Measurements from ENCODE around the gene AFF2. TPM values are rescaled to one million over a fixed set of nuclear protein-coding genes. Genes with fewer than 3 reads are reported as not detected.

AFF2 gene
- total RNA-seq, 3 donors from 2014 or later, result 0.29 to 0.63 TPM; not detected in 1

DNA sequence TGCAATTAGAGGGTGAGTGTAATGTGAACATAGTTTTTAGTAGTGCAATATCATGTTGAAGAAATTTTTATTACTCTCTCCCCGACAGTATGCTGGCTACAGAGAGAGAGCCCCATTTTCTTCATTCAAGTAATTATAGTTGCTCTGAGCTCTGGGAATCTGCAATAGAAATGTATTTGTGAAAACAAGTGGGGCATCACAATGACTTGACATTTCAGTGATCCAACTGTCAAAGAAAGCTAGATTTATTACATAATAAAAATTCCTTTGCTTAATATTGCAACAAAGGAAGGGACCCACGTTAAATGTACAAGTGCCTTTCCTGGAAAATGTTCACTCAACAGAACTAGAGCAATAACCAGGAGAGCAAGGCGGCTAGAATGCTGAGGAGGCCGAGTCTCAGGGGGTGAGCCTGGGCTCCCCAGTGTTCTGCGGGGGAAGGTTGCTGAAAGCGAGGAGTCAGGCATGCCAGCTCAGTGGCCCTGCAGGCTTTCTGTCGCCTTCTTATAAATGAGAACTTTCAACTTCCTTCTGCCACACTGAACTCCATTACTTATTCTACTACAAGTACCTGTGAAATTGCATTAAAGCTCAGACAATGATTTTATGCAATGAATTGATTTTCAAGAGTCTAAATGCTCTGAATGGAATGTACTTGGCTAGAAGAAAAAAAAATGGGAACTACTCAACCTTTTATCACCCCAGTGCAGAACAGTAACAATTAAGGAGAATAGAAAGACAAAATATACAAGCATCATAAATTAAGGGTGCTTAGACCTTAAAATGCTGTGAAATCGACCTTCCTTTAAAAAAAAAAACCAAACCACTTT, 476.4 kb downstream of the AFF2 start:
- Histone ChIP-seq H3K36me3 (ENCODE audit: low read depth) (no peaks in the 10 kb centered on the region), H3K4me1 (ENCODE audit: low read depth) (no peaks in the 10 kb centered on the region), H3K9me3 (no peaks in the 10 kb centered on the region), H3K4me3 (no peak overlapping the region)
- TF ChIP-seq, protein P1, sequence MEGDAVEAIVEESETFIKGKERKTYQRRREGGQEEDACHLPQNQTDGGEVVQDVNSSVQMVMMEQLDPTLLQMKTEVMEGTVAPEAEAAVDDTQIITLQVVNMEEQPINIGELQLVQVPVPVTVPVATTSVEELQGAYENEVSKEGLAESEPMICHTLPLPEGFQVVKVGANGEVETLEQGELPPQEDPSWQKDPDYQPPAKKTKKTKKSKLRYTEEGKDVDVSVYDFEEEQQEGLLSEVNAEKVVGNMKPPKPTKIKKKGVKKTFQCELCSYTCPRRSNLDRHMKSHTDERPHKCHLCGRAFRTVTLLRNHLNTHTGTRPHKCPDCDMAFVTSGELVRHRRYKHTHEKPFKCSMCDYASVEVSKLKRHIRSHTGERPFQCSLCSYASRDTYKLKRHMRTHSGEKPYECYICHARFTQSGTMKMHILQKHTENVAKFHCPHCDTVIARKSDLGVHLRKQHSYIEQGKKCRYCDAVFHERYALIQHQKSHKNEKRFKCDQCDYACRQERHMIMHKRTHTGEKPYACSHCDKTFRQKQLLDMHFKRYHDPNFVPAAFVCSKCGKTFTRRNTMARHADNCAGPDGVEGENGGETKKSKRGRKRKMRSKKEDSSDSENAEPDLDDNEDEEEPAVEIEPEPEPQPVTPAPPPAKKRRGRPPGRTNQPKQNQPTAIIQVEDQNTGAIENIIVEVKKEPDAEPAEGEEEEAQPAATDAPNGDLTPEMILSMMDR (IDR thresholded peaks at IDR 0.05), result no peak
- ATAC-seq (no peak), DNase-seq (no peak)
- intact Hi-C loops (cut with DNase I, micrococcal nuclease), result no loop called here

DNA sequence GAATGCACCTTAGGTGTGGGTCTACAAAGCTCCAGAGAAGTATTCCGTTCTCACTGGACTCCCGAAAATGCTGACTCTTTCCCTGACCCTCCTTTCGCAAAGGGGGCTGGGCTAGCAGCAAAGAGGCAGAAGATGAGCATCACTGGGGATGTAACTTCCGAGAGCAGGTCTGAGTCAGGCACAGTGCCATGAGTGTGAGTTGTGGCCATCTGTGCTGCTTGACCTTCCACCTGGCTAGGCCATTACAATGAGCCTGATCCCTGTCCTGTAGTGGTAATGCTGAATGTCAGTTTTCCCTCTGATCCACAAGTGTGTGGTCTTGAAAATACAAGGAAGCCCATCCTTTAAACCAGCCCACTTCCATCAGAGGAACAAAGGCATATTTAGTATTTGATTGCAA, 479.4 kb downstream of the AFF2 start:
- intact Hi-C loops (cut with DNase I, micrococcal nuclease), result no loop called here
- no peak overlapping the region for H3K4me3 ChIP-seq
- TF ChIP-seq, protein P1 (IDR thresholded peaks at IDR 0.05), result no peak
- H3K36me3 ChIP-seq (ENCODE audit: low read depth), result no peaks in the 10 kb centered on the region
- DNase-seq, result no peak
- no peaks in the 10 kb centered on the region for H3K4me1 ChIP-seq (ENCODE audit: low read depth)
- ATAC-seq, result no peak
- H3K9me3 ChIP-seq, result no peaks in the 10 kb centered on the region

DNA sequence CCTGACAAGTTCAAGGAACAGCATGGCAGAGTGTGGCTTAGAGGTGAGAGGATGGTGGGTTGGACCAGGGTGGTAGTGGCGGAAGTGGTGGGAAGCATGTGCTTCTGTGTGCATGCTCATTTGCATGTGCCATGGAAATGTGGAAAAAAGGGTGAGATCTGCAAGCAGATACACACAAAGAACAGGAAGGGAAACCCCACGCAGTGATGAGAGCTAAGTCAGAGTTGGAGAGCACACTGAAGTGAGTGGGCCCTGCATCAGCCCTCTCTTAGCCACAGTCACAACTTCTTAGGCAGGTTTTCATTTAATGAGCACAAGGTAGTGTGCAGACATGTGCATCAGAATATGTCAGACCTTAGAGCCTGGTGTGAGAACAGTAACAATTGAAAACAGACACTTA, 483.8 kb downstream of the AFF2 start:
- intact Hi-C loops (cut with DNase I, micrococcal nuclease), result no loop called here
- H3K9me3 ChIP-seq, result no peaks in the 10 kb centered on the region
- H3K36me3 ChIP-seq (ENCODE audit: low read depth), result no peaks in the 10 kb centered on the region
- DNase-seq (no peak), ATAC-seq (no peak)
- H3K4me3 ChIP-seq, result no peak overlapping the region
- TF ChIP-seq, protein P1 (IDR thresholded peaks at IDR 0.05), result no peak
- H3K4me1 ChIP-seq (ENCODE audit: low read depth), result no peaks in the 10 kb centered on the region

DNA sequence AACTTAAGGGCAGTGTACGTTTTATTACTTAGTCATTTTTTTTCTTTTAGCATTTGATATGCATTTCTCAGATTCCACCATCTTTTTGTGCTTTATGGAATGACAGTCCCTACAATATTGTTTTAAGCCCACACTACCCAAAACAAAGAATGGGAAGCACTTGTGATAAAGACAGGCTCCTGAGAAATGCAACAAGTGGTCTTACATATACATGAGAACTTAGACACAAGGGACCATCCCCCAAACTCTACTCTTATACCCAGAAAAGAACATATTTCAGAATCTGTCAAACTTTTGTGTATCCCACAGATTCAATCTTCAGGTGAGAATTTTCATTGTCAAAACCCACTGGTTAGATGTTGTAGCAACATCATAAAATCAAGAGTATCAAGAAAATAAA, 491.1 kb downstream of the AFF2 start:
- intact Hi-C loops (cut with DNase I, micrococcal nuclease), result no loop called here
- TF ChIP-seq, protein P1 (IDR thresholded peaks at IDR 0.05), result no peak
- Histone ChIP-seq H3K4me1 (ENCODE audit: low read depth) (no peaks in the 10 kb centered on the region), H3K4me3 (no peak overlapping the region), H3K9me3 (no peaks in the 10 kb centered on the region), H3K36me3 (ENCODE audit: low read depth) (no peaks in the 10 kb centered on the region)
- DNase-seq (no peak), ATAC-seq (no peak)

DNA sequence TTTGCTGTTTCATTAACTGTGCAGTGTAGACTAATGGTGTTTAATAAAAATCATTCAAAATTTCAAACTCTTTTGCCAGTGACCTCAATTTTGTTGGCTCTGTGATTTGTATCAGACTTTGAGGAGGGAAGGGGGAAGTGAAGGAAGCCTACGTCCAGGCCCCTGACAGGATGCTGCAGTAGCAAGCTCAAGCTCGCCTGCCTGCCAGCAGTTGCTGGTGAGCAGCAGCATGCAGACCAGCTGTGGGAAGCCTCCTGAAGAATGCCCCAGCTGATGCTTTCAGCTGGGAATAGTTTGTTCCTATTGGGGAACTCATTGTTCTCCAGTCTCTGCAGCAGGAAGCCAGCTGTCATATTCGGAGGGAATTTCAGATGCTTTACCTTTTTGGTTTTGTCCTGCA, 495.2 kb downstream of the AFF2 start:
- TF ChIP-seq, protein P1 (IDR thresholded peaks at IDR 0.05), result no peak

More for the DNA sequence above, 495.2 kb downstream of the AFF2 start:
- Histone ChIP-seq H3K4me3 (no peak overlapping the region), H3K9me3 (no peaks in the 10 kb centered on the region), H3K4me1 (ENCODE audit: low read depth) (no peaks in the 10 kb centered on the region), H3K36me3 (ENCODE audit: low read depth) (no peaks in the 10 kb centered on the region)
- ATAC-seq (no peak), DNase-seq (no peak)
- intact Hi-C loops (cut with DNase I, micrococcal nuclease), result no loop called here
